HepG2 (cell line): ENCODE measurements around the gene GALR2. TPM values are rescaled to one million over a fixed set of nuclear protein-coding genes. Genes with fewer than 3 reads are reported as not detected.

Experiments
- ESRRA ChIP-seq: sonication (generic); formaldehyde crosslinking; IDR thresholded peaks from 2 replicates; pipeline ENCODE4 v1.5.1; 2020; ENCODE audit warnings: mild to moderate bottlenecking, low read depth, missing genetic modification reagents
- FOXC1 ChIP-seq: sonication (generic); formaldehyde crosslinking; IDR thresholded peaks from 2 replicates; pipeline ENCODE4 v1.8.0; 2022; ENCODE audit warnings: mild to moderate bottlenecking, missing genetic modification reagents, borderline replicate concordance
- FOXK1 ChIP-seq: sonication (generic); formaldehyde crosslinking; IDR thresholded peaks from 2 replicates; pipeline ENCODE4 v1.4.0; 2020; ENCODE audit warnings: low read depth, missing genetic modification reagents, borderline replicate concordance
- IRF2 ChIP-seq: IDR thresholded peaks from 2 replicates; pipeline ENCODE4 v1.6.1; 2018; ENCODE audit warnings: missing genetic modification reagents, missing compliant biosample characterization
- KDM5A ChIP-seq: fragments of 200-600 bp; sonication (generic); IDR thresholded peaks from 2 replicates; pipeline ENCODE4 v1.7.0; 2018; ENCODE audit warnings: antibody characterized with exemption, mild to moderate bottlenecking, low read length, borderline replicate concordance
- NAIF1 ChIP-seq: sonication (generic); formaldehyde crosslinking; IDR thresholded peaks from 2 replicates; pipeline ENCODE4 v1.5.0; 2020; ENCODE audit warnings: mild to moderate bottlenecking, missing genetic modification reagents, borderline replicate concordance
- NFIC ChIP-seq: IDR thresholded peaks from 2 replicates; pipeline ENCODE4 v1.6.1; 2012; ENCODE audit warnings: mild to moderate bottlenecking, low read length, inconsistent platforms
- NPAS2 ChIP-seq: sonication (generic); formaldehyde crosslinking; IDR thresholded peaks from 2 replicates; pipeline ENCODE4 v1.8.0; 2022; ENCODE audit warnings: mild to moderate bottlenecking, missing genetic modification reagents, borderline replicate concordance
- RARG ChIP-seq: sonication (generic); formaldehyde crosslinking; IDR thresholded peaks from 2 replicates; pipeline ENCODE4 v1.4.0; 2020; ENCODE audit warnings: low read depth, mild to moderate bottlenecking, missing genetic modification reagents
- TFE3 ChIP-seq: IDR thresholded peaks from 2 replicates; pipeline ENCODE4 v1.6.1; 2016
- ZBTB33 ChIP-seq: sonication (generic); formaldehyde crosslinking; IDR thresholded peaks from 2 replicates; pipeline ENCODE4 v1.4.0; 2020; ENCODE audit warnings: missing genetic modification reagents
- ZNF530 ChIP-seq: sonication (generic); formaldehyde crosslinking; IDR thresholded peaks from 2 replicates; pipeline ENCODE4 v1.5.0; 2020; ENCODE audit warnings: low read depth, mild to moderate bottlenecking, missing genetic modification reagents
- ZNF547 ChIP-seq: sonication (generic); formaldehyde crosslinking; IDR thresholded peaks from 2 replicates; pipeline ENCODE4 v1.5.1; 2020; ENCODE audit warnings: mild to moderate bottlenecking, missing genetic modification reagents
- ZNF572 ChIP-seq: sonication (generic); formaldehyde crosslinking; IDR thresholded peaks from 2 replicates; pipeline ENCODE4 v1.5.1; 2020; ENCODE audit warnings: mild to moderate bottlenecking, missing genetic modification reagents
- ZNF773 ChIP-seq: sonication (generic); formaldehyde crosslinking; IDR thresholded peaks from 2 replicates; pipeline ENCODE4 v1.4.0; 2020; ENCODE audit warnings: missing genetic modification reagents, borderline replicate concordance
- ZSCAN9 ChIP-seq: IDR thresholded peaks from 2 replicates; pipeline ENCODE4 v1.6.1; 2016; ENCODE audit warnings: borderline replicate concordance
- polyA plus RNA-seq, 8 experiments: library from polyadenylated mRNA; depleted of rRNA in 3 of 8; stranded (reverse) in 7 of 8; unstranded in 1 of 8; fragments of >200 nt; fragmentation: Illumina TruSeq in 4 of 8; extraction: Trizol in 4 of 8; gene quantifications; 2 replicates each; pipeline versions ENCODE4 v1.2.1 to v1.2.3, GENCODE V29; 2011 to 2016; ENCODE audit warnings: low read depth in 4 of 8, missing spikeins in 1 of 8, mixed read lengths in 1 of 8; ENCODE audit not compliant: insufficient read depth in 1 of 8
- total RNA-seq, 5 experiments: library from RNA; depleted of rRNA; stranded (reverse); fragments of >200 nt; fragmentation: Illumina TruSeq; extraction: Trizol; gene quantifications; 2 replicates each; pipeline ENCODE4 v1.2.3, GENCODE V29; 2016; ENCODE audit warnings: low read depth in 1 of 5
- TF ChIP-seq, protein P1 (sequence below): sonication (generic); formaldehyde crosslinking; IDR thresholded peaks from 2 replicates; pipeline ENCODE4 v1.4.0; 2020; ENCODE audit warnings: mild to moderate bottlenecking, missing genetic modification reagents, borderline replicate concordance
- TF ChIP-seq, protein P2 (sequence below): fragments of 450-650 bp; IDR thresholded peaks from 2 replicates; pipeline ENCODE4 v1.6.1; 2017; ENCODE audit warnings: mild to moderate bottlenecking

The GALR2 gene
- total and polyA plus RNA-seq, 2 of the 13 experiments (the other 11 are each of a cell fraction or from before 2014, with no cell fraction given) = 0.48 to 0.58 TPM

GRCh38 chr17:76072148-76072858 is 2.3 kb upstream of the GALR2 start, which contains the start of gene SRP68 (continued):
- TF ChIP-seq ZBTB33 (CRISPR knock-in tag) (peak; percentile 40), ZSCAN9 (CRISPR knock-in tag) (peak; percentile 87), ZNF530 (no peak), KDM5A (peak; percentile 91), ZNF572 (peak; percentile 100), NFIC (no peak), ZNF773 (0 out of 2 replicates have a peak, but pooled peaks have one; percentile 19), IRF2 (CRISPR knock-in tag) (peak; percentile 92), FOXK1 (CRISPR knock-in tag) (peak; percentile 70; the same call in 1 of the 2 replicates), RARG (CRISPR knock-in tag) (0 out of 2 replicates have a peak, but pooled peaks have one; percentile 34), ZNF547 (CRISPR knock-in tag) (peak; percentile 98), ESRRA (CRISPR knock-in tag) (peak; percentile 73), TFE3 (CRISPR knock-in tag) (peak; percentile 61; the same call in 1 of the 2 replicates), NAIF1 (CRISPR knock-in tag) (peak; percentile 27; the same call in 1 of the 2 replicates), FOXC1 (peak; percentile 90), NPAS2 (no peak)
- TF ChIP-seq, protein P1, sequence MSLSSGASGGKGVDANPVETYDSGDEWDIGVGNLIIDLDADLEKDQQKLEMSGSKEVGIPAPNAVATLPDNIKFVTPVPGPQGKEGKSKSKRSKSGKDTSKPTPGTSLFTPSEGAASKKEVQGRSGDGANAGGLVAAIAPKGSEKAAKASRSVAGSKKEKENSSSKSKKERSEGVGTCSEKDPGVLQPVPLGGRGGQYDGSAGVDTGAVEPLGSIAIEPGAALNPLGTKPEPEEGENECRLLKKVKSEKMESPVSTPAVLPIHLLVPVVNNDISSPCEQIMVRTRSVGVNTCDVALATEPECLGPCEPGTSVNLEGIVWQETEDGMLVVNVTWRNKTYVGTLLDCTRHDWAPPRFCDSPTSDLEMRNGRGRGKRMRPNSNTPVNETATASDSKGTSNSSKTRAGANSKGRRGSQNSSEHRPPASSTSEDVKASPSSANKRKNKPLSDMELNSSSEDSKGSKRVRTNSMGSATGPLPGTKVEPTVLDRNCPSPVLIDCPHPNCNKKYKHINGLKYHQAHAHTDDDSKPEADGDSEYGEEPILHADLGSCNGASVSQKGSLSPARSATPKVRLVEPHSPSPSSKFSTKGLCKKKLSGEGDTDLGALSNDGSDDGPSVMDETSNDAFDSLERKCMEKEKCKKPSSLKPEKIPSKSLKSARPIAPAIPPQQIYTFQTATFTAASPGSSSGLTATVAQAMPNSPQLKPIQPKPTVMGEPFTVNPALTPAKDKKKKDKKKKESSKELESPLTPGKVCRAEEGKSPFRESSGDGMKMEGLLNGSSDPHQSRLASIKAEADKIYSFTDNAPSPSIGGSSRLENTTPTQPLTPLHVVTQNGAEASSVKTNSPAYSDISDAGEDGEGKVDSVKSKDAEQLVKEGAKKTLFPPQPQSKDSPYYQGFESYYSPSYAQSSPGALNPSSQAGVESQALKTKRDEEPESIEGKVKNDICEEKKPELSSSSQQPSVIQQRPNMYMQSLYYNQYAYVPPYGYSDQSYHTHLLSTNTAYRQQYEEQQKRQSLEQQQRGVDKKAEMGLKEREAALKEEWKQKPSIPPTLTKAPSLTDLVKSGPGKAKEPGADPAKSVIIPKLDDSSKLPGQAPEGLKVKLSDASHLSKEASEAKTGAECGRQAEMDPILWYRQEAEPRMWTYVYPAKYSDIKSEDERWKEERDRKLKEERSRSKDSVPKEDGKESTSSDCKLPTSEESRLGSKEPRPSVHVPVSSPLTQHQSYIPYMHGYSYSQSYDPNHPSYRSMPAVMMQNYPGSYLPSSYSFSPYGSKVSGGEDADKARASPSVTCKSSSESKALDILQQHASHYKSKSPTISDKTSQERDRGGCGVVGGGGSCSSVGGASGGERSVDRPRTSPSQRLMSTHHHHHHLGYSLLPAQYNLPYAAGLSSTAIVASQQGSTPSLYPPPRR (CRISPR knock-in tag) = peak; percentile 72; the same call in 1 of the 2 replicates
- TF ChIP-seq, protein P2, sequence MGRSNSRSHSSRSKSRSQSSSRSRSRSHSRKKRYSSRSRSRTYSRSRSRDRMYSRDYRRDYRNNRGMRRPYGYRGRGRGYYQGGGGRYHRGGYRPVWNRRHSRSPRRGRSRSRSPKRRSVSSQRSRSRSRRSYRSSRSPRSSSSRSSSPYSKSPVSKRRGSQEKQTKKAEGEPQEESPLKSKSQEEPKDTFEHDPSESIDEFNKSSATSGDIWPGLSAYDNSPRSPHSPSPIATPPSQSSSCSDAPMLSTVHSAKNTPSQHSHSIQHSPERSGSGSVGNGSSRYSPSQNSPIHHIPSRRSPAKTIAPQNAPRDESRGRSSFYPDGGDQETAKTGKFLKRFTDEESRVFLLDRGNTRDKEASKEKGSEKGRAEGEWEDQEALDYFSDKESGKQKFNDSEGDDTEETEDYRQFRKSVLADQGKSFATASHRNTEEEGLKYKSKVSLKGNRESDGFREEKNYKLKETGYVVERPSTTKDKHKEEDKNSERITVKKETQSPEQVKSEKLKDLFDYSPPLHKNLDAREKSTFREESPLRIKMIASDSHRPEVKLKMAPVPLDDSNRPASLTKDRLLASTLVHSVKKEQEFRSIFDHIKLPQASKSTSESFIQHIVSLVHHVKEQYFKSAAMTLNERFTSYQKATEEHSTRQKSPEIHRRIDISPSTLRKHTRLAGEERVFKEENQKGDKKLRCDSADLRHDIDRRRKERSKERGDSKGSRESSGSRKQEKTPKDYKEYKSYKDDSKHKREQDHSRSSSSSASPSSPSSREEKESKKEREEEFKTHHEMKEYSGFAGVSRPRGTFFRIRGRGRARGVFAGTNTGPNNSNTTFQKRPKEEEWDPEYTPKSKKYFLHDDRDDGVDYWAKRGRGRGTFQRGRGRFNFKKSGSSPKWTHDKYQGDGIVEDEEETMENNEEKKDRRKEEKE = no peak
